ENCODE measurements around the gene SCARB1.

SCARB1 gene

DNA sequence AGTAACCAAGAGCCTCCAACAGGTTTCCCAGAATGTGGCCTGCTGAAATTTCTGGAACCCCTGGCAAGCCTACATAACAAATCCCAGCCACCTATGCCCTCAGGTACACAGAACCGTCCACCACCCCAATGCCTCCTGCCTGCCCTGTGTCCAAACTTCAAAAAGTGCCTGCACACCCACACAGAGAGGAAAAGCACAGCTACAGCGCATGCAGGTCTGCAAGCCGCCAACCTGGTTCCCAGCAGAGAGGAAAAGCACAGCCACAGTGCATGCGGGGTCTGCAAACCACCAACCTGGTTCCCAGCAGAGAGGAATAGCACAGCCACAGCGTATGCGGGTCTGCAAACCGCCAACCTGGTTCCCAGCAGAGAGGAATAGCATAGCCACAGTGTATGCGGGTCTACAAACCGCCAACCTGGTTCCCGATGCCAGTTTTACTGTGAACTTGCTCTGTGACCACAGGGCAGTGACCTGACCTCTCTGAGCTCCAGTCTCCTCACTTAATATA lies 113.5 kb downstream of the SCARB1 start:
- DNase-seq (ENCODE audit: low read depth) = no peak
- TF ChIP-seq, protein P1, sequence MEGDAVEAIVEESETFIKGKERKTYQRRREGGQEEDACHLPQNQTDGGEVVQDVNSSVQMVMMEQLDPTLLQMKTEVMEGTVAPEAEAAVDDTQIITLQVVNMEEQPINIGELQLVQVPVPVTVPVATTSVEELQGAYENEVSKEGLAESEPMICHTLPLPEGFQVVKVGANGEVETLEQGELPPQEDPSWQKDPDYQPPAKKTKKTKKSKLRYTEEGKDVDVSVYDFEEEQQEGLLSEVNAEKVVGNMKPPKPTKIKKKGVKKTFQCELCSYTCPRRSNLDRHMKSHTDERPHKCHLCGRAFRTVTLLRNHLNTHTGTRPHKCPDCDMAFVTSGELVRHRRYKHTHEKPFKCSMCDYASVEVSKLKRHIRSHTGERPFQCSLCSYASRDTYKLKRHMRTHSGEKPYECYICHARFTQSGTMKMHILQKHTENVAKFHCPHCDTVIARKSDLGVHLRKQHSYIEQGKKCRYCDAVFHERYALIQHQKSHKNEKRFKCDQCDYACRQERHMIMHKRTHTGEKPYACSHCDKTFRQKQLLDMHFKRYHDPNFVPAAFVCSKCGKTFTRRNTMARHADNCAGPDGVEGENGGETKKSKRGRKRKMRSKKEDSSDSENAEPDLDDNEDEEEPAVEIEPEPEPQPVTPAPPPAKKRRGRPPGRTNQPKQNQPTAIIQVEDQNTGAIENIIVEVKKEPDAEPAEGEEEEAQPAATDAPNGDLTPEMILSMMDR (conservative IDR thresholded peaks at IDR 0.05; ENCODE audit: control insufficient read depth, insufficient read depth, low read depth, low read length) = no peak
- H3K4me3 ChIP-seq (ENCODE audit: control insufficient read depth, low read depth, low read length) = no peak overlapping the region

DNA sequence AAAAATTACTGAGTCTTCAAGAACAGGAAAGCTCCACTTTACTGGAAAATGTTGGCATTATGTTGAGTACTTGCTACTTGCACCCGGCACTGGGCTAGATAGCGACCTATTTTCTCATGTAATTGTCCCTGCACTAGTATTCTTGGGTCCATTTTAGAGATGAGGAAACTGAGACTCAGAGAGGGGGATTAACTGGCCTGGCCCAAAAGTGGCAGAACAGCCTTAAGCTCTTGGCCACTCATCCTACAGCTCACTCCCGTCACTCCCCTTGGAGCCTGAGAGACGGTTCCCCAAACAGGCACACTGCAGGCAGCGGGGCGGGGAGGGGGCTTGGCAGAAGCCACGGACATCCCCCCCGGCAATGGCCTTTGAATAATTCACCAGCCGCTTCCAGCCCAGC lies 113.9 kb downstream of the SCARB1 start:
- TF ChIP-seq, protein P1 (conservative IDR thresholded peaks at IDR 0.05; ENCODE audit: control insufficient read depth, insufficient read depth, low read depth, low read length) = no peak
- DNase-seq (ENCODE audit: low read depth) = no peak
- H3K4me3 ChIP-seq (ENCODE audit: control insufficient read depth, low read depth, low read length) = no peak overlapping the region

DNA sequence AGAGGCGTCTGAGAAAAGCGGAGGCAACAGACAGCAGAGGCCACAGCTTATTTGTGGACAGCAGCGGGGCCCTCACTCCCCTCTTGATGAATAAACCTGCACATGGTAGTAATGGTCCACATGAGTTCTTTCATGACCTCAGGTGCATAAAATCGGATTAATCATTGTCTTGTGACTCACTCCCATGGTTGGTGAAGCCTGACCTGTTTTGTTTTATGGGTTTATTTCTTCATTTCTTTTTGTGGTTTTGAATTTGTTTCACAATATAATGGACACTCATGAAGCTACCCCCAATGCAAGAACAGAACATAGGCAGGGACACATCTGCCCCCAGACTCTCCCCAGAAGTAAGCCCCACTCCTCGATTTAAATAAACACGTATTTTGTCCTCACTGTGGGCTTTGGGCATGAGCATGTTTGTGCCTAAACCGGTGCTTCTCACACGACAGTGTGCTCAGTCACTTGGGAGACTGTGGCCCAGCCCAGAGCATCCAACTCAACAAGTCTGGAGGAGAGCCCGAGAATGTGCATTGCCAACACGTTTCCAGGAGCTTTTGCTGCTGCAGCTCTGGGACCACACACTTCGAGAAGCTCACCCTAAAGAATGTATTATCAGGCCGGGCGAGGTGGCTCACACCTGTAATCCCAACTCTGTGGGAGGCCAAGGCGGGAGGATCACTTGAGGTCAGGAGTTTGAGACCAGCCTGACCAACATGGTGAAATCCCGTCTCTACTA lies 116.1 kb downstream of the SCARB1 start:
- no peak overlapping the region for H3K4me3 ChIP-seq (ENCODE audit: control insufficient read depth, low read depth, low read length)
- TF ChIP-seq, protein P1 (conservative IDR thresholded peaks at IDR 0.05; ENCODE audit: control insufficient read depth, insufficient read depth, low read depth, low read length) = no peak
- DNase-seq (ENCODE audit: low read depth) = peak; percentile 99

DNA sequence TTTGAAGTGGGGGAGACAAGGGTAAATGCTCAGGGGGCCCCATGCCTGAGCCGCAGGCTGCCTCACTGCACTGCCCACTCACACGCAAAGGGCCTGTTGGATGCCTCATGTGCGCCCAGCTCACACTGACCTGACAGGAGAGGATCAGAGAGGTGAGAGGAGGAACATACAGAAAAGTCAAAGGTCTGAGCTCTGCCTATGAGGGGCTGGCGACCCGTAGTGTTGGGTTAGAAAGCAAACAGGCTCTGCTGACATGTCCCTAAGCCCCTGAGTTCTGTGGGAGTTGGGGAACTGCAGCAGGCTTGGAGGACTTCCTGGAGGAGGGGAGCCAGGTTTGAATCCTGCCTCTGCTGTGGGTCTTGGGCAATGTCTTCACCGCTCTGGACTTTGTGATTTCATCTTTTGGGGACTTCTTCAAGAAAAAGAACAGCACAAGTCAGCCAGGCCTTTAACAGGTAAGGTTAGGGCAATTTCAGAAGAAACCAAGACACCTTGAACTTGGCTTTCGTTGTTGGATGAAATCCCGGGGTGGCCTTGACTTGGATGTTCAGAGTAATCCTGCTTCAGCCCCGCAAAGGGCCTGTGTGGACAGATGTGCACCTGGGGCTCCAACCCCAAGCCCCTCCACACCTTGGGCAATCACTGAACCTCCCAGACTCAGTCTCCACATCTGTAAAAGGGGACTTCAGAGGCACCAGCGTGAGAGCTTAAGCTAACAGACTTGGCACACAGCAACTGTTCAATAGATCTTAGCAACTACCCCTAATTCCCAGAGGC lies 116.8 kb downstream of the SCARB1 start:
- no peak for DNase-seq (ENCODE audit: low read depth)
- H3K4me3 ChIP-seq (ENCODE audit: control insufficient read depth, low read depth, low read length) = no peak overlapping the region
- TF ChIP-seq, protein P1 (conservative IDR thresholded peaks at IDR 0.05; ENCODE audit: control insufficient read depth, insufficient read depth, low read depth, low read length) = no peak

DNA sequence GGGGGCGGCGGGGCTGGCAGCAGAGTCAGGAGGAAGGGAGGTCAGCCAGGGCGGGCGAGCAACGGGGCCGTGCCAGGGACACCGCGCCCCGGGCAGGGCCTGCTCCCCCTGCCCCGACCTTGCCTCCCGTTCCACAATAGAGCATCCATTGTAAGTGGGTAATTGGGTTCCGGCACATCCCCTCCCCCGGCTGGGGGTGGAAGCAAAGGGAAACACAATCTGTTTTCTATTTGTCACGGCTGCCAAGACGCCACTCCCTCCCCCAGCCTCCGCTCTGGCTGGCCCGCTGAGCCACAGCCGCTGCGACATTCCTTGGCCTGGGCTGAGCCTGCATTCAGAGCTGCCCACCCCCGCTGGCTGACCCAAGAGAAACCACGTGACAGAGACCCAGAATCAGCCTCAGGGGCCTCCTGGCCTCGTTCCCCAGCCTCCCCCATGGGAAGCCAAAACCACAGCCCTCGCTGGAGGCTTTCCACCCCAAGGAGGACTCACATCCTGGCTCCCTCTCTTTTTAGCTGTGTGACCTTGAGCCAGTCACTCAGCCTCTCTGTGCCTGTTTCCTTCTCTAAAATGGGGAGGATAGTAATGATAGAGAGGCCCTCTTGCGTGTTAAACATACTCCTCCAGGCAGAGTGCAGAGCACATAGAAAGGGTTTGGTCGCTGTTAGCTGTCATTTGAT lies 117.6 kb downstream of the SCARB1 start:
- H3K4me3 ChIP-seq (ENCODE audit: control insufficient read depth, low read depth, low read length) = no peak overlapping the region
- DNase-seq (ENCODE audit: low read depth) = peak; percentile 96
- TF ChIP-seq, protein P1 (conservative IDR thresholded peaks at IDR 0.05; ENCODE audit: control insufficient read depth, insufficient read depth, low read depth, low read length) = no peak

DNA sequence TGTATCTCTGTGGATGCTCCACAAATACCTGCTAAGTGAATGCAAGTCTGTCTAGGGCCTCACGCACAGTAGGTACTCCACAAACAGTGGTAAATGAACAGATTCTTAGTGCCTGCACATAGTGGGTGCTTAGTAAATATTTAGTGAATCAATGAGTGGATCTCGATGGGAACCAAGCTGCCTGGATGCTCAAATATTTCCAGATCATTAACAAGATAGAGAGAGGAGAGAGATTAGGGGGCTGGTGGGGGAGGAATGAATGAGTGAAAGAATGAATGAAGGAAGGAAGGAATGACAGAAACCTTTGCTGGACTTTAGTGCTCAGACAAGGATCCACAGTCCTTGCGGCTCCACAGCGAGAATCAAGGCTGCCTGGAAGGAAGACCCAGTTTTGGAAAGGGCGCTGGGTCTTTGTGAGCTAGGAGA lies 118.2 kb downstream of the SCARB1 start:
- TF ChIP-seq, protein P1 (conservative IDR thresholded peaks at IDR 0.05; ENCODE audit: control insufficient read depth, insufficient read depth, low read depth, low read length) = no peak
- H3K4me3 ChIP-seq (ENCODE audit: control insufficient read depth, low read depth, low read length) = no peak overlapping the region
- DNase-seq (ENCODE audit: low read depth) = no peak

Data from fibroblast of mammary gland (primary cell).